Body of pancreas (tissue), 4 donors: Measurements from ENCODE around the gene CMTM8. TPM values are rescaled to one million over a fixed set of nuclear protein-coding genes. Genes with fewer than 3 reads are reported as not detected.

Experiments used
- ATAC-seq: fragments of 150-250 bp; one replicate; pipeline ENCODE4 v1.9.1; 2016
- DNase-seq, 4 donors: peaks; one replicate each; pipeline ENCODE4 v3.0.0-alpha.2; 2019
- H3K27ac ChIP-seq, 4 donors: fragments of 200-600 bp; sonication (generic); 1 replicate in 3 of 4; 2 replicates in 1 of 4; pipeline versions ENCODE4 v1.5.1 to v1.6.1; 2016 to 2019; ENCODE audit warnings: mild to moderate bottlenecking in 1 of 4, mixed read lengths in 1 of 4, moderate library complexity in 1 of 4
- H3K27me3 ChIP-seq, 2 donors: fragments of 200-600 bp; sonication (generic); one replicate each; pipeline ENCODE4 v1.6.0; 2016; ENCODE audit warnings: mild to moderate bottlenecking in 1 of 2
- H3K36me3 ChIP-seq, 2 donors: fragments of 200-600 bp; sonication (generic); replicated peaks in 1 of 2; 2 replicates each; pipeline ENCODE4 v1.5.1; 2016; ENCODE audit warnings: low read depth in 2 of 2; ENCODE audit not compliant: insufficient read depth in 1 of 2
- H3K4me1 ChIP-seq: fragments of 200-600 bp; sonication (generic); one replicate; pipeline ENCODE4 v1.6.0; 2016
- H3K4me3 ChIP-seq, 2 donors: fragments of 200-600 bp; sonication (generic); 1 replicate in 1 of 2; 2 replicates in 1 of 2; pipeline ENCODE4 v1.5.1; 2016 to 2019
- H3K9me3 ChIP-seq, 3 donors: fragments of 200-600 bp; sonication (generic); 1 replicate in 2 of 3; 2 replicates in 1 of 3; pipeline ENCODE4 v1.5.1; 2016
- POLR2A ChIP-seq, 3 donors: fragments of 450-650 bp; IDR thresholded peaks; one replicate each; pipeline ENCODE4 v1.6.1; 2016; ENCODE audit warnings: antibody characterized with exemption in 3 of 3, mild to moderate bottlenecking in 2 of 3
- WGBS, 2 donors: methylation state at CpG; one replicate each; pipeline ENCODE4 v1.1.5; 2017; 5-methylcytosine and 5-hydroxymethylcytosine counted together
- intact Hi-C: fragments of 100-400 bp; cut with DNase I; formaldehyde crosslinking; loops from one replicate; pipeline ENCODE4 v1.15.1; 2023
- small RNA-seq: library from RNA; depleted of rRNA; stranded (forward); fragments of <200 nt; gene quantifications from one replicate; pipeline ENCODE3, GENCODE V24; 2016
- total RNA-seq, 2 donors: library from RNA; depleted of rRNA; stranded (reverse); fragments of >200 nt; gene quantifications; one replicate each; pipeline ENCODE4 v1.1.0, GENCODE V29; 2016
- TF ChIP-seq, protein P1 (sequence below), 7 experiments: fragments of 450-650 bp in 4 of 7; fragments of 200-600 bp in 3 of 7; sonication (generic) in 3 of 7; IDR thresholded peaks; one replicate each; pipeline ENCODE4 v1.5.1; 2016 to 2019; ENCODE audit warnings: antibody characterized with exemption in 7 of 7

Gene CMTM8
- total RNA-seq, 2 donors from 2014 or later, result 22.7 to 31.4 TPM

DNA sequence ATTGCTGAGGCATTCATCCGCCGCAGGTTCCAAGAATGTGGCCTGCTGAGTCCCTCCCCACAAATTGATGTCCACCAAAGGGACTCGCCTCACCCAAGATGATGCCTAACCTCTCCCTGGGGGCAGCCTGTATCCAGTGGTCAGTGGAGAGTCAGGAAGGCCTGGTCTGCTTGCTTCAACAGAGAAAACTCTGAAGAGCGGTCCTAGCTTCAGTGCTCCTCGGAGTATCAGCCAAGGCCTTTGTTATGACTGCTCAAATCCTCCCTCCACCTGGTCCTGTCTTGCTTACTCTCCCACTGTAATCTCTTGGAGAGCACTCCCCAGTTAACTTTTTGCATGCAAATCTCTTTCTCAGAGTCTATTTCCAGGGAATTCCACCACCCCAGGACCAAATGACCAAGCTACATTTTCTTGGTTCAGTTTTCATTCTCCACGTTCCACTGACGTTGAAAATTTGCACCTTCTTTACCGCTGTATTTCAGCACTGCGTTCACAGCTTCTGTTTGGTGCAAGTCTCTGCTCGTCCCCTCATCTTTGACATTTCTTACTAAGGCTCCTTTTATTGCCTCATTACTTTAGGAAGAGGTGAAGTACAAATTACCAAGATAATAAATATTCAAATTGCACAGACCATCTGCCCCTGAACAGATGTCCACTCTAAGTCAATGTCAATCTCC lies 175.5 kb downstream of the CMTM8 start:
- ATAC-seq (no peak), DNase-seq (no peak)
- Histone ChIP-seq H3K9me3 (no peaks in the 10 kb centered on the region), H3K27me3 (no peaks in the 10 kb centered on the region), H3K27ac (peak overlapping the region in 1 of 4 donors; percentile 7), H3K36me3 (no peaks in the 10 kb centered on the region), H3K4me3 (no peak overlapping the region), H3K4me1 (peaks cover 48% of the 10 kb centered on the region)
- TF ChIP-seq, protein P1, sequence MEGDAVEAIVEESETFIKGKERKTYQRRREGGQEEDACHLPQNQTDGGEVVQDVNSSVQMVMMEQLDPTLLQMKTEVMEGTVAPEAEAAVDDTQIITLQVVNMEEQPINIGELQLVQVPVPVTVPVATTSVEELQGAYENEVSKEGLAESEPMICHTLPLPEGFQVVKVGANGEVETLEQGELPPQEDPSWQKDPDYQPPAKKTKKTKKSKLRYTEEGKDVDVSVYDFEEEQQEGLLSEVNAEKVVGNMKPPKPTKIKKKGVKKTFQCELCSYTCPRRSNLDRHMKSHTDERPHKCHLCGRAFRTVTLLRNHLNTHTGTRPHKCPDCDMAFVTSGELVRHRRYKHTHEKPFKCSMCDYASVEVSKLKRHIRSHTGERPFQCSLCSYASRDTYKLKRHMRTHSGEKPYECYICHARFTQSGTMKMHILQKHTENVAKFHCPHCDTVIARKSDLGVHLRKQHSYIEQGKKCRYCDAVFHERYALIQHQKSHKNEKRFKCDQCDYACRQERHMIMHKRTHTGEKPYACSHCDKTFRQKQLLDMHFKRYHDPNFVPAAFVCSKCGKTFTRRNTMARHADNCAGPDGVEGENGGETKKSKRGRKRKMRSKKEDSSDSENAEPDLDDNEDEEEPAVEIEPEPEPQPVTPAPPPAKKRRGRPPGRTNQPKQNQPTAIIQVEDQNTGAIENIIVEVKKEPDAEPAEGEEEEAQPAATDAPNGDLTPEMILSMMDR (IDR thresholded peaks at IDR 0.05), result no peak
- TF ChIP-seq POLR2A (IDR thresholded peaks at IDR 0.05), result no peak
- 92 to 97% methylated on average over 10 of the region's 10 CpGs for WGBS, 2 donors
- intact Hi-C loops, result no loop called here

DNA sequence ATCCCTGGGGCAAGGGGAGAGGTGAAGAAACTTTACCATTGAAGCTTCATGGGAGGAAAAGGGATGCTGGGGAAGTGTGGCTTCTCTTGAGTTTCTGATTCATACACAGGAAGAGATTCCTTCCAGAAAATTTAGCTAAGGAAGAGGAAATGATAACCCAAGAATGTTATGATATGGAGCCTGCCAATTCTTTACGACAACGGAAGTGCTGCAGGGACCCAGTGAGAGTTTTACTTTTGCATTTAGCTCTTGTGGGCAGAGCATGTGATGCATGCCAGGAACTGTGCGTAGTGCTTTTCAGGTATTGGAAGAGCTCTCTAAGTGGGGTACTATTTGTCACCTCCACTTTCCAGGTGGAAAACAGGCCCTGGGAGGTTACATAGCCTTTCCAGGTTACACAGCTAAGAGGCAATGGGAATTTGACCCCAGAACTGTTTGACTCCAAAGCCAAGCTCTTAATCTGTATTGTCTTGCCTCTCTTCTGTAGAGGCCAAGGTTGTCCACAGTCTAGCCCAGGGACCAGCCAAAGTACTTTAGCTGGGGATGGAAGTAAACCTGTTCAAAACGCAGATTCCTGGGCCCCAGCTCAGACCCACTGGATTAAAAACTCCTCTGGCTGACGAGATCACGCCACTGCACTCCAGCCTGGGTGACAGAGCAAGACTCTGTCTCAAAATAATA lies 176.2 kb downstream of the CMTM8 start:
- ATAC-seq (no peak), DNase-seq (peak in 1 of 4 donors; percentile 45)
- TF ChIP-seq, protein P1 (IDR thresholded peaks at IDR 0.05), result no peak
- no peak for TF ChIP-seq POLR2A (IDR thresholded peaks at IDR 0.05)
- peak overlapping the region in 3 of 4 donors; percentile 7 to 15 (median 11) for H3K27ac ChIP-seq
- no peak overlapping the region for H3K4me3 ChIP-seq
- H3K36me3 ChIP-seq, result no peaks in the 10 kb centered on the region
- 80 to 85% methylated on average over 6 of the region's 6 CpGs for WGBS, 2 donors
- no peaks in the 10 kb centered on the region for H3K27me3 ChIP-seq
- intact Hi-C loops, result no loop called here
- H3K4me1 ChIP-seq, result peaks cover 55% of the 10 kb centered on the region
- no peaks in the 10 kb centered on the region for H3K9me3 ChIP-seq

DNA sequence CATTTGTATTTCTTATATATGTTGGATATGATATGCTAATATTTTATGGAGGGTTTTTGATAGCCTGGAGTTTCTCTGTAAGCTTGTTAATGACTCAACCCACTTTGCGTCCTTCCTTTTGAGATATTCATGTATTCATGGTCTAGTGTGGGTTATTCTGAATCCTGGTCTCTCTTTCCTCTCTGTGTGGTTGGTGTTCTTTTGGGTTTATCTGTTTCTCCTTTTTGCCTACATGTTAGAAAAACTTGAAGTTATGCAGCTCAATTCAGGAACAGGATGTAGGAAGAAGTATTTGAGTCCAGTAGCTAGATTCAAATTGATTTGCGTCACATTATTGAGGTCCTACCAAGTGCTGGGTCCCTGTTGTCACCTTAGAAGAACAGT lies 181.3 kb downstream of the CMTM8 start:
- 73 to 79% methylated on average over 2 of the region's 2 CpGs for WGBS, 2 donors
- Histone ChIP-seq H3K4me3 (no peak overlapping the region), H3K27ac (peak overlapping the region; percentile 86 to 94 (median 90)), H3K4me1 (peaks cover 81% of the 10 kb centered on the region), H3K9me3 (no peaks in the 10 kb centered on the region), H3K27me3 (no peaks in the 10 kb centered on the region), H3K36me3 (no peaks in the 10 kb centered on the region)
- ATAC-seq (no peak), DNase-seq (no peak)
- intact Hi-C loops, result no loop called here
- TF ChIP-seq, protein P1 (IDR thresholded peaks at IDR 0.05), result no peak
- TF ChIP-seq POLR2A (IDR thresholded peaks at IDR 0.05), result no peak

Small RNA genes within 50 kb of the gene (small RNA-seq; reads per million reads assigned to genes)
- not detected for gene AC097639.2

Other genes starting within 250 kb of the CMTM8 start
- gene GPD1L, start 132.1 kb upstream of the CMTM8 start, total RNA-seq, result 10 to 100 TPM; 23.6 to 97.6 TPM
- 10 to 100 TPM; 23.3 to 51.1 TPM for gene CMTM7, start 153.2 kb downstream of the CMTM8 start, total RNA-seq